Coronary artery (tissue), 2 donors: ENCODE data around the gene YJEFN3.

Experiments
- DNase-seq: peaks from one replicate; pipeline ENCODE4 v3.0.0-alpha.2; 2017; ENCODE audit warnings: low spot score
- H3K27ac ChIP-seq, 2 donors: fragments of 200-600 bp; sonication (generic); one replicate each; pipeline ENCODE4 v1.5.1; 2016 to 2019
- H3K4me3 ChIP-seq: fragments of 200-600 bp; sonication (generic); 2 replicates; pipeline ENCODE4 v1.5.1; 2016; ENCODE audit warnings: mild to moderate bottlenecking, moderate library complexity
- TF ChIP-seq, protein P1 (sequence below): fragments of 200-600 bp; sonication (generic); IDR thresholded peaks from one replicate; pipeline ENCODE4 v1.5.1; 2019; ENCODE audit warnings: antibody characterized with exemption

YJEFN3 gene

DNA sequence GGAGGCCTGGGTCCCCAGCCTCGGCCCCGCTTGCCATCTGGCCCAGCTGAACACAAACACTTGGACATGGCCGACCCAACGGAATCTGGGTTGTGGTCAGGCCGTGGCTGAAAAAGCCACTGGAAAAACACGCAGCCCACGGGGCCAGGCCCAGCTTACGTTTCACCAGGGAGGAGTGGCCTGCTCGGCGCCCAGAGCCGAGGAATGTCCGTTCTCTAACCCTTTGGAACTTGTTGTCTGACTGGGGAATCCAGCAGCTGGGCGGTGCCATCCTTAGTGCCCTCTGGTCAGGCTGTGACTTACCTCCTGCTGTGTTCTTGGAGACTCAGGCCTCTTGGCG is 23.1 kb downstream of the YJEFN3 start:
- no peak for DNase-seq
- TF ChIP-seq, protein P1, sequence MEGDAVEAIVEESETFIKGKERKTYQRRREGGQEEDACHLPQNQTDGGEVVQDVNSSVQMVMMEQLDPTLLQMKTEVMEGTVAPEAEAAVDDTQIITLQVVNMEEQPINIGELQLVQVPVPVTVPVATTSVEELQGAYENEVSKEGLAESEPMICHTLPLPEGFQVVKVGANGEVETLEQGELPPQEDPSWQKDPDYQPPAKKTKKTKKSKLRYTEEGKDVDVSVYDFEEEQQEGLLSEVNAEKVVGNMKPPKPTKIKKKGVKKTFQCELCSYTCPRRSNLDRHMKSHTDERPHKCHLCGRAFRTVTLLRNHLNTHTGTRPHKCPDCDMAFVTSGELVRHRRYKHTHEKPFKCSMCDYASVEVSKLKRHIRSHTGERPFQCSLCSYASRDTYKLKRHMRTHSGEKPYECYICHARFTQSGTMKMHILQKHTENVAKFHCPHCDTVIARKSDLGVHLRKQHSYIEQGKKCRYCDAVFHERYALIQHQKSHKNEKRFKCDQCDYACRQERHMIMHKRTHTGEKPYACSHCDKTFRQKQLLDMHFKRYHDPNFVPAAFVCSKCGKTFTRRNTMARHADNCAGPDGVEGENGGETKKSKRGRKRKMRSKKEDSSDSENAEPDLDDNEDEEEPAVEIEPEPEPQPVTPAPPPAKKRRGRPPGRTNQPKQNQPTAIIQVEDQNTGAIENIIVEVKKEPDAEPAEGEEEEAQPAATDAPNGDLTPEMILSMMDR, result no peak
- Histone ChIP-seq H3K27ac (no peak overlapping the region), H3K4me3 (no peak overlapping the region)

DNA sequence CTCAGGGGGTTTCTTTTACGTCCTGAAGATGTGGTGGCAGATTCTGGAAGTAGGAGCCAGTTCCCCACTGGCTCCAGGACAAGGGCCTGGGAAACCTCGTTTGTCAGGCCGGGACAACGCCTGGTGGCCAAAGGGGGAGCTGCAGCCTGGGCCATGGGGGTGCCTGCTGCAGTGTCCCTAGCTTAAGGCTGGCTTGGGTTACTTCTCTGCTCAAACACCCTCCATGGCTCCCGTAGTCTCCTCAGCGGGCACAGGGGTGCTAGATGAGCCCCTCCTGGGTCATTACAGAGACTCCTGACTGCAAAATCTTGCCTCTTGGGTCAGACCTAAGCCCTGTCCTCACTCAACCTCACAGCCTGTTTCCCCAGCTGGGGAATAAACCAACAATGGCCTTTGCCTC is 24.1 kb downstream of the YJEFN3 start:
- no peak for DNase-seq
- TF ChIP-seq, protein P1, result no peak
- no peak overlapping the region for H3K27ac ChIP-seq
- no peak overlapping the region for H3K4me3 ChIP-seq

DNA sequence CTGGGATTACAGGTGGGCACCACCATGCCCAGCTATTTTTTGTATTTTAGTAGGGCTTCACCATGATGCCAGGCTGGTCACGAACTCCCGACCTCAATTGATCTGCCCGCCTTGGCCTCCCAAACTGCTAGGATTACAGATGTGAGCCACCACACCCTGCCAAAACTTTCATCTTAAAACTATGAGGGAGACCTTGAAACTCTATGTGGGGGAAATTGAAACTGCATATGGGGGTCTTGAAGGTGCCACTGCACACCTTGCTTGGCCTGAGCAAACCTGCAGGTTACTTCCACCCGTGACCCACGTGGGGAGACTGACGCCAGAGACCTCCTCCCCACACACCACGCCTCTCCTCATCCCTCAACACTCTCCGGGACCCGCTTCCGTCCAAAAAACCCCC is 25.0 kb downstream of the YJEFN3 start:
- TF ChIP-seq, protein P1, result no peak
- Histone ChIP-seq H3K27ac (no peak overlapping the region), H3K4me3 (no peak overlapping the region)
- no peak for DNase-seq

DNA sequence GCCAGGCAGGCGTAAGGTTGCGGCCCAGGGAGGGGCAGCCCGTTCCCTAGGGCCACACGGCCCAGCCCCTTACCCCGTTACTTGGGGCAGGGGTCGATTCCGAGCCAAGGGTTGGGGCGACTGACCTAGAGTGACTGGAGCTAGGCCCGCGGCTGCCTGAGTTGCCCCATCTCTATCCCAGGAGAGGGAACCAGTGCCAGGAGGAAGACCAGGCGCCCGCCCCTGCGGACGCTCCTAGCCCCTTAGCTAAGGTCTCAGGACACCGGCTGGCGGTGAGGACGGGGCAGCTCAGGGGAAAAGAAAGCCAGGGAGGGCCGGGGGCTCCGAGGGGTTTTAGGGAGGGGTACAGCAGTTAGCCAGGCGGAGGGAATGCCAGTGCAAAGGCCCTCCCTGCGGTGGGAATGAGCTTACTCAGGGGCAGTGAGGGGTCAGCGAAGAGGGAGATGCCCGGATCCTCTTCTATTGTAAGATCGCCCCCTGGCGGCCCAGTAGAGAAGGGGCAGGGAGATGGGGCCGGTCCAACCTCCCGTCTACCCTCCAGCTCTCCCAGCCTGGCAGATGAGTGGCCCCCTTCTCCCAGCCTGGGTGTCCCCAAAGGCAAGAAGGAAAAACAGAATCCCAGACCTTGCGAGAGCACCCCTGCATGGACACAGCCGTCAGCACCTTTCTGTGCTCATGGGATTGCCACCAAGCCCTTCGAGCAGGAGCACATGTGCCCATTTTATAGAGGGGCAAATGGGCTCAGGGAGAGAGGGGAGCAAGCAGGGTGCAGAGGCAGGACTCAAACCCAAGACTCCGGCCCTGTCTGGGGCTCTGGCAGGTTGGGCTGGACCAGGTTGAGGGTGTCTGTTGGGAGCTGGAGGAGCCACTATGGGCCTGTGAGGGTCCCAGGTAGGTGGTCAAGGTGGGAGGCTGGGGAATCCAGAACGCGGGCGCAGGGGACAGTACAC is 25.6 kb downstream of the YJEFN3 start:
- H3K4me3 ChIP-seq, result no peak overlapping the region
- TF ChIP-seq, protein P1, result peak; percentile 50
- DNase-seq, result no peak
- no peak overlapping the region for H3K27ac ChIP-seq

DNA sequence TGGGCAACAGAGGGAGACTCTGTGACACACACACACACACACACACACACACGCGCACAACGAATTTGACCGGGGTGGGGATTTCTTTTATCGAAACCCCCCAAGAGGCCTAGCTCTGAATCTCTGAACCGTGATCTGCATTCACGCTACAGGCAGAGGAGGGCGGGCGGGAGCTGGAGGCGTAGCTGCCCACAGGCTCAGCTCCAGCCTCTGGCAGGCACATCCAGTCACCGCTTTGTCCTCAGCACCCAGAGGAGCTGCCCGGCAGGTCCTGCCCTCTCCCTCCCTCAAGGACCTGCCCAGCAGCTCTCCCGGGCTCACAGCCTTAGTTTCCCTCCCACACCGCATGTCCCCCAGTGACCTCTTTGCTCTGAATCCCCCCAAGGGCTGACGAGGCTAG is 29.3 kb downstream of the YJEFN3 start:
- no peak overlapping the region for H3K27ac ChIP-seq
- no peak for DNase-seq
- TF ChIP-seq, protein P1, result no peak
- H3K4me3 ChIP-seq, result no peak overlapping the region

DNA sequence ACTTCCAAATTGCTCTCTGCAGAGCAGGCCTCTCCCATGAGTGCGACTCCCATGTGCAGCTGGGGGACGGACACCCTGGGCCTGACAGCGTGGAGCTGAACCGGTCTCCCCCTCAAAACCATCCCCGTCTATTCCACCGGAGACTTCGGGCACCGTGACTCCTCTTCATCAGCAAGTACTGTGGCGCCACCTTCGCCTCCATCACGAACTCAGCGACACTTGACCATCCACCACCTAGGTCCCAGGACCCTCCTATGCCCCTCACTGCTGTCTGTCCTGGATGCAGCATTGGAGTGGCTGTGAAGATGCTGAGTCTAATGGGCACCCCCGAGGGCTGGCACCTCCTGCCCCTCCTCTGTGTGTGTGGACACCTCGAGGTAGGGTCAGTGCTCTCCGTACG is 29.9 kb downstream of the YJEFN3 start:
- DNase-seq, result no peak
- TF ChIP-seq, protein P1, result no peak
- Histone ChIP-seq H3K27ac (no peak overlapping the region), H3K4me3 (no peak overlapping the region)

DNA sequence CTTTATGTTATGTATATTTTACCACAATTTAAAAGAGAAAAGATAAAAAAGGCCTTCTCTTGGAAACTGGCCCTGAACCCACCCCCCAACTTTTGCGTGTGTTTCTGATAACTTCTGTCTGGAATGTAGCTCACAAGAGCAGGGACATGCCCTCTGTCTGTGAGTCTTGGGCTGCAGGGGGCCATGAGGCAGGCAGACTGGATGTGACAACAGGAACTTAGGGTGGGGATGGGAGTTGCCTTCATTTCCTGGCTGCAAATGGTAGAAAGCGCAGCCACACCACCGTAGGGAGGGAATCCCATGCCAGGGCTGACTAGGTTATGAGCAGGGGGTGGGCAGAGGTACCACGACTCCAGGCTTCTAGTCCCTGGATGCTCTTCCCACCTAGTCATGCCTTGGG is 31.2 kb downstream of the YJEFN3 start:
- DNase-seq, result no peak
- H3K4me3 ChIP-seq, result no peak overlapping the region
- H3K27ac ChIP-seq, result no peak overlapping the region
- TF ChIP-seq, protein P1, result no peak
